SK-MEL-5 (cell line): ENCODE results near the gene CCDC92. TPM values are rescaled to one million over a fixed set of nuclear protein-coding genes. Genes with fewer than 3 reads are reported as not detected.
A peak's percentile ranks its signal among the peaks of the same experiment; 100 is the strongest.

Source experiments
- DNase-seq: peaks from one replicate; pipeline ENCODE4 v3.0.0-alpha.2; 2016; ENCODE audit warnings: low read depth, low spot score
- in situ Hi-C: cut with HindIII; loops from 2 replicates; pipeline ENCODE4 v1.10.0; 2016; ENCODE audit warnings: low sequenced_read_pairs, high pct_unique_total_duplicates, low pct_unique_long_range_greater_than_20kb
- total RNA-seq: library from RNA; depleted of rRNA; stranded (reverse); fragments of >200 nt; shearing (Covaris generic); gene quantifications from 2 replicates; pipeline ENCODE4 v1.2.3, GENCODE V29; 2014

CCDC92 gene
- total RNA-seq, 1 experiment from 2014 or later = 3.8 TPM

DNA sequence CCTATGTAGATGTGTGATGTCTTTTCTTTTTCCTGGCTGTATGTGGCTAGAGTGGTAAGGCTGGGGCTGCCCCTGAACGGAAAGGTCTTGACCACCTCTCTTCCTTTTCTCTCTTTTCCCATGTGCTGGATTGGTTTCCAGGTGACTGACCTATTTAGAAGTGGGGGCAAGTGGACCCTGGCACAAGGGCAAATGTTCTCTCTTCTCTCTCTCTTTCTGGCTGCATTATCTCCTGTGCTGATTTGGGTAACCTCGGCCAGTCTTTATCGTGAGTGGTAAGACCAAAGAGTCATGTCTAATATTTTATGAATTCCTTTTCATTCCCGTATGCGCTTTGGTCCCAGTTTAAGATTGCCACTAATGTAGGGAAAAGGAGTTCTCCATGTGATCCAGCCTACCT lies 16.5 kb upstream of the CCDC92 start:
- in situ Hi-C loops = no loop called here
- DNase-seq = no peak

DNA sequence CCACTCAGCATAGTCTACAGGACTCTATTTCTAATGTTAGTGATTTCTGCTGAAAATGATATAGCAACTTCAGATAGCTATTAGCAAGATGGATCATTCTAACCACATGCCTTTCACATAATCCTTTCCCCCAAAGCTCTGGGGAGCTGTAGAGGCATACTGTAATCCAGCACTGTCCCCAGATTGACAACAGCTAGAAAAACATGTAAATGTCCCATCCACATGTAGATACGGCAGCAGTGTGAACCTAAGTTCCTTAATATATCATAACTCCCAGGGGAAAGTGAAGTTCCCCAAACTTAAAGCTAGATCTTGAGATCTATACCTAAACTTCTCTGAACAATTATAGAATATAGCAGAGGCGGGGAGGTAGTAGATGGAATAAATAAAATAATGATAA lies 14.4 kb upstream of the CCDC92 start:
- DNase-seq = no peak
- in situ Hi-C loops = no loop called here

DNA sequence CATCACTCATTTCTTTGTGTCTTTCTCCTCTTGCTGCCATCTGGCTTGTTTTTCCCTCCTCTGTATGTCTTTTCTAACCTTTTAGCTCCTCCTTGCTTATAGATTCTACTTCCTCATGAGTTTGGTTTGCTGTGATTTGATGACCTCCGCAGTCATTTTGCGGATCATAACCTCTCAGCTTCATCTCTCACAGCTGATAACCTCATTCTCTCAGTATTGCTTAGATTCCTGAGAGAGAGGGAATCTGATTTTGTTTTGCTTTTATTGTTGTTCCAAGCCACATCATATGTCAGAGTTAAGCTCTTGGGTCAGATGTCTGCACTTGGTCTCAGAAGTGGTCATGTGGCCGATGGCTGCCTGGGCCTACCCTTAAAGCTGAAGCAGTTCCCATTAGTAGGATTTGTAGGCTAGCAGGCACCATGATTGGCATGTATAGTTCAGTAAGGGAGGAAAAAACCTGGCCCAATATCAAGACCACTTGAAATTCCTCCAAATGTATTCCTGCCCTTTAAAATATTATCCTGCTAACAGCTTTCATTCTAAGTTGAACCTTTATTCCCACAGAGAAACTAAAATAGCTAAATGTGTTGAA lies 13.8 kb upstream of the CCDC92 start:
- peak; percentile 36 for DNase-seq
- in situ Hi-C loops = no loop called here

DNA sequence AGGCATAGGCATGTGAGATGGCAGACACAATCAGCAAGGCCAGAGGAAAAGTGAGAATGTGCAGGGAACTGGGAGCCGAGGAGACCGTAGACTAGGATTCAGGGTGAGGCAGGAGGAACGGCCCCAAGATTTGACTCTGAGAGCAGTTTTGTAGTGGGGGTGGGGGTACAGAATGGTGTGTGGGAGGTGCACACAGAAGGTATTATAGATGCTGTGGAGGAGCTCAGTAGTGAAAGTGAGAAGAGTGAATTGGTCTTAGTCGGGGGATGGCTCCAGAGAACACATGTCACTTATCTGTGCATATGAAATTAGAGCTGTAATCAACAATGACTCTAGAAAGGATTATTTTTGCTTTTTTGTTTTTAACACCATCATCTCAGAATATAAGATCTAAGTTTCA lies 12.3 kb upstream of the CCDC92 start:
- in situ Hi-C loops = no loop called here
- no peak for DNase-seq

DNA sequence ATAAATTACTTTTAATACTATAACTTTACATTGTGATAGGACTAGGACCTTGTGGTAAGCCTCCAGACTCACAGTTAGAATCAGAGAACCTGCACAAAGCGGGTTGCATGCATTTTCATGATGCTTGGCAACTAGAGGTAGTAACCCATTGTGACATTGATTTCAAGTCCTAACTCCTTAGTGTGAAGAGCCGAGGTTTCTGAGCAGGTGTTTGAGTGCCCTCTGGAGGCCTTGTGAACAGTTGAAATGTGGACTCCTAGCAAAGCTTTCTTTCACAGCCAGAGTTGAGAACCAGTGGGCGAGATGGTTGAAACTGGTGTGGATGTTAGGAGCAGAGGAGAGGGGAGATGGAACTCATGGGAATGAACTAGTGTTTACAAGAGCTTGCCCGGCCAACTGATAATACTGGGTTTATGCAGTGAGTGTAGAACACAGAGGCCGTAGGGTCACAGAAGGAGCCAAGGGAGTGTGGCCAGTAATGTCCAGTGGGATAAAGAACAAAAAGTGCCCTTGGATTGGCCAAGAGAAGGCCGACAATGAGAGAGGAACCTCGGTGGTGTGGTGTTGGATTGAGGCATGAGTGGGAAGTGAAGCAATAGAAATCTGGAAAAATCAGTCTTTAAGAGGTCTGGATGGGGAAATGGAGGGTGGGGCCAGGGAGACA lies 11.3 kb upstream of the CCDC92 start:
- in situ Hi-C loops = no loop called here

DNA sequence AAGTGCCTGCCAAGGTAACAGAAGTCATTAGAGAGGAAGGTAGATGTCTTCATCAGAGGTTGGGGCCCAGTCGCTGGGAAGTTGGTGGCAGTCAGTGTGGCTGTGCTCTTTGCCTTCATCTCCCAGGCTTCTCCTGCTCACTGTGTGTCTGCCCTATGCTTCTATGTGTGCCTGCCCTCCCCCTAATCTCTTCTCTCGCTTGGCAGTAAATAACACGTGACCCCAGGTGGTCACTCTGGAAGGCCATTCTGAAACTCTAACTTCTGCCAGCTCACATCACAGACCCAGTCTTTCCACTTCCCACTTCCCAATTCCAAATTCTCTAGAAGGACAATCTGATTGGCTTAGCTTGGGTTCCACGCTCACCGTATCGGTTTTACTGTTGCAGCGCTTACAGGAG lies 9.6 kb upstream of the CCDC92 start:
- DNase-seq = no peak
- in situ Hi-C loops = no loop called here

More for the DNA sequence above, 11.3 kb upstream of the CCDC92 start:
- DNase-seq = peak; percentile 87

DNA sequence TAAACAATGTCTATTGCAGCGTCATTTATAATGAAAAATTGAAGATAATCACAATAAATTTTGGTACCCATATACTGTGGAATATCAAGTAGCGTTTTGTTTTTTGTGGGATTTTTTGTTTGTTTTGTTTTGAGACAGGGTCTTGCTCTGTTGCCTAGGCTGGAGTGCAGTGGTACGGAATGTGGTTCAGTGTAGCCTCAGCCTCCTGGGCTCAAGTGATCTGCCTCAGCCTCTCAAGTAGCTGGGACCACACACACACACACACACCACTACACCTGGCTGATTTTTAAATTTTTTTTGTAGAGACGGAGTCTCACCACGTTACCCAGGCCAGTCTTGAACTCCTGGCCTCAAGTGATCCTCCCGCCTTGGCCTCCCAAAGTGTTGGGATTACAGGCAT lies 6.9 kb upstream of the CCDC92 start:
- in situ Hi-C loops = no loop called here

DNA sequence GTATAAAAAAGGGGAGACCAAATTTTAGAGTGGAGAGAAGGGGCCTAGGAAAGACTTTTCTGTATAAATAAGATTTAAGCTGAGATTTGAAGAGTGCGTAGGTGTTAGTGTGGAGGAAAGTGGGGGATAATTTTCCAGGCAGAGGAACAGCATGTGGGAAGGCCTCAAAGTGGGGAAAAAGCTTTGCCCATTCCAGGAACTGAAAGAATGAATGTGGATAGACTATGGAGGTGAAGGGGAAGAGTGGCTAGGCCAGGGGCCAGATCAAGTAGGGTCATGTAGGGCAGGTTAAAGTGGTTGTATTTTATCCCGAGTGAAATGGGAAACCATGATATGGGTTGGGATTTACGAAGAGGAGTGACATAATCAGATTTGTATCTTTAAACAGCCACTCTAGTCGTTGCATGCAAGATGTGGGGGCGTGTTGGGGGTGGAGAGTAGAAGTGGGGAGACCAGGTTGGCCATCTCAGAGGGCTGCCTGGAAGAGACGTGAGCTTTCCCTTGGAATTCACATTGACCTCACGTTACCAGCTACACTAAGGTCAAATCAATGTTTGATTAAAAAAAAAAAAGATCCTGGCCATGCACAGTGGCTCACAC lies 3.7 kb upstream of the CCDC92 start:
- in situ Hi-C loops = no loop called here
- DNase-seq = no peak

More for the DNA sequence above, 6.9 kb upstream of the CCDC92 start:
- DNase-seq = no peak

DNA sequence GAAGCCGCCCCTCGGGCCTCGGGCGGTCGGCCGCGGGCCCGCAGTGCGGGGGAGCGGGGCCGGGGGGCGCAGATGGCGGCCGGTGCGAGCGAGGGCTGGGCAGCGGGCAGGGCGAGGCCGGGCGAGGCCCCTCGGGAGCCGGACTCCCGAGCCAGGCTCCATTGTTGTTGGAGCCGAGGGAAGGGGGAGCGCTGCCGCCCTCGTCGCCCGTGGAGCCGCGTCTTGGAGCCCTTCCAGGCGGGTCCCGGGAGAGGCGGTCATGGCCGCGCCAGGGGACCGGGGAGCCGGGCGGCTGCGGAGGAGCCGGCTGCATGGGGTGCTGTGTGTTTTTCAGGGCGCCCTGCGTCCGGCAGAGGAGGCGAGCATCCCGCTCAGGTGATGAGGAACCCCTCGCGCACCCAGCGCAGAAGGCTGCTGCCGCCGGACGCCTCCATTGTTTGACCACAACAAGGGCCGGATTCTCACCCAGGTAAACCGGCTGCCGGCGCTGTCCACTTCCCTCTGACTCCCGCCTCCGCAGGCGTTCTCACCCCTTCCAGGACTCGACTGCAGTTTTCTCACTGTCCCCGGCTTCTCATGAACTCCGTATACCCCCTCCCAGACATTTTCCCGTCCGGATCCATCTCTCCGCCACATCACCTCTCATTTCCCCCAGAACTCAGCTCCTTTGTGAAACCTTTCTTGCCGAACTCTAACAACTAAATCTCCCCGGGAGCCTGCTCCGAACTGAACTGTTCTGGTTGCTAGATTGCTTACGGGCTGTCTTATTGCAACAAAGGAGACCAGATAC lies 1.1 kb upstream of the CCDC92 start:
- DNase-seq = no peak
- in situ Hi-C loops = no loop called here

DNA sequence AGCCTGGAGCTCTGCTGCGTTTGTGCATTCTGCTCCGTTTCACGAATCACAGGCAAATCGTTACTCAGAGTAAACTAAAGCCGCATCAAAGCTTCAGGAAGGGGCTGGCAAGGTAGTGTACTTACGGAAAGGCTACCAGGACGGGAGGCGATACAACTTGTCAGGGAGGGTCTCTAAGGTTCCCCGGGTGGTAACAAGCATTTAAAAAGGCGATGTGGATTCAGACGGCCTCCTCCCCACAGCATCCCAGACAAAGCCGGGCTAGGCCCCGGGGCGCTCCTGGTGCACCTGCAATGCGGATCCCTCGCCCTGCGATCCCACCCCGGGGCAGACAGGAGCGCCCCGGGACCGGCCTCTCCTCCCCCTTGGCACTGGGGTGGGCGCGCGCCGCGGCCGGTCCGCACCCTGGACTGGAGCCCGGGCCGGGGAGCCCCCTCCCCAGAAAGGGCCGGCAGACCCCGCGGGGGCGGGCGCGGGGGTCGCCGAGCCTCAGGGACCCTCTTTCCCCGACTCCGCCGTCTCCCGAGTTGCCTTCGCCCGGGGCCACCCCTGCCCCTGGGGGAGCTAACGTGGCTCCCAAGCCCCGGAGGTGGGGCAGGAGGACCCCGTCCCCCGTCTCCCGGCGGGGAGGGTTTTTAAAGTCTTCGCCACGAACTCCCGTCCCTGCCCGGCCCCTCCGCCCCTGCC lies 718 bp downstream of the CCDC92 start:
- in situ Hi-C loops = no loop called here

DNA sequence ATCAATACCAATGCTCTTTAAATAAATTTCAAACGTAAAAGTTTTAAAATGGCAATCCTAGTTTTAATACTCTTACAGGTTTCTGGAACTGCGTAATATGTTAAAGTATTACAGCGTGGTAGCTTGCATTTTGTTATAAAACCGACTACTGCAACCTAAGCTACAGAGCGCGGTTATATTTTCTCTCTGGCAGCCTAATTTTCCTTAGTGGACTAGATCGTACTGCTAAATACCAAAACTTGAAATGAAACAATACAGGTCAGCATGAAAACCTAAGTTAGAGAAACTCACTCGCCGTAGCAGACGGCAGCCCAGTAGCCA lies 1.2 kb downstream of the CCDC92 start:
- no peak for DNase-seq
- in situ Hi-C loops = no loop called here

More for the DNA sequence above, 718 bp downstream of the CCDC92 start:
- DNase-seq = peak; percentile 20

DNA sequence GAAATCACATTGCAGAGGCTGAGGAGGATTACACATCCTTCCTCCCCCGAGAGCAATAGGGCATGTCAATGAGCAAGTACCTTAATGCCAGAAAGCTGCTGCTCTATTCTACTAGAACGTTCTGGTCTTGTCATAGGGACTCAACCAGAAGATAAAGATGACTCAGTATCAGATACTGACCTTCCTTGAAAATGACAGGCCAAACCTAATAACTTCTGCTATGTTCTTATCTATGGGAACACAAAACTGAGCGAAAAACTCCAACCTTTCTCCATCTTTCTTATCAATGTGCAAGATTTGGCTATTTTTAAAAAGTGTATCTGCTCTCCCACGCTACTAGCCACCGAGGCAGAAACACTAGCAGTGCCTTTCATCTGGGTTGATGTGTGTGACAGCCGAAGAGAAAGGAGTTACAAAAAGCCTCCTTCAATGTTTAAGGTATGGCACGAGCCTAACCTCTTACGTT lies 5.5 kb downstream of the CCDC92 start:
- no peak for DNase-seq
- in situ Hi-C loops = loop anchor here (10.0 kb wide), 1 partner anchor 52 kb away; no protein-coding TSS in a partner anchor

DNA sequence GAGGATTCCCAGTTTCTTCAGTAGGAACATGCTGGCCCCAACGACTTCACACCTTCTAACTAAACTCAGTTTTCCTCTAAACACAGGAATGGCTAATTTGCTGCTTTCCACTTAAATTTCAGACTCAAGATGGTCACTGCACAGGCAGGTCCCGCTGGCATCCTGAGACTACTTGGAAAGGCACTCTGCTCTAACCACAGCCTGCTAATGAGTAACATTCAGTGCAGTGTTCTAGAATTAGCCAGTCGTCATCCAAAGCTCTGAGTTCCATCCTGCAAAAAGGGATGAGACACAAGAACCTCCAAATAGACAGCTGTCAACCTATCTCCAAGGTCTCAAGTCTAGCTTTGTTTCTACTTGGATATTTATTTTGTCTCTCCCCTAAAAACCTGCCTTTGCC lies 6.0 kb downstream of the CCDC92 start:
- in situ Hi-C loops = loop anchor here (10.0 kb wide), 1 partner anchor 52 kb away; no protein-coding TSS in a partner anchor
- no peak for DNase-seq

DNA sequence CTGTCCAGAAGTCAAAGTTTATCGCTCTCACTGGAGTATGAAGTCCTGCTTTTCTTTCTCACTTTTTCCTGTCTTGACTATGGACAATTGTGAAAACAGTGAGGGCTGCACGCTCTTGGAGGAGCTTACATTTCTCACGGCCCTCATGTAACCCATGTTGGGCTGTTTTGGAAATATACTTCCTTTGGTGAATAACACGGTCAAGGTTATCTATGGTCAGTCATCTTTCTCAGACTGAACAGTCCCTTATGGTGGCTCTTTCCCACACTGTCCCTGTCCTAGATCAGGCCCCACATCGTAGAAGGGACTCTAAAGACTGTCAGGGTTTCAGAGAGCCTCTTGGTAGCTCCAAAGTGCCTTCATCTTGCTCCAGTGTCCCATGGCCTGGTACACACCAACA lies 7.2 kb downstream of the CCDC92 start:
- DNase-seq = no peak
- in situ Hi-C loops = loop anchor here (10.0 kb wide), 1 partner anchor 51 kb away; no protein-coding TSS in a partner anchor

DNA sequence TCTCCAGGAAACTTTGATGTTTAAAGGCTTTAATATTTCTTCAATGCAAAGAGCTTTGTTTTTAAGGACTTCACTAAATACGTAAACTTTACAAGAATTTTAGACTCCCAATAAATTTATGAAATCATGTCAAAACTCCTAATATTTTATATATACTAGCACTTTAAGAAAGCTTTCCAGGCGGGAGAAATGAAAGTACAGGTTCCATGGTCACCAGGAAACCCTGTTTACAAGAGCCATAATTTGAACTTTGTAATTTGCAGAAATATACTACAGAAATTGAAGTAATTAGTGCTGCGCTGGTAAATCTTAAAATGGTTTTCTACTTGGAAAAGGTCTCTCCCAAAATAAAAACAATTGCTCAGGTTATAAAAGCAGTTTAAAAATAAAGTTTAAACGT lies 8.8 kb downstream of the CCDC92 start:
- DNase-seq = no peak

DNA sequence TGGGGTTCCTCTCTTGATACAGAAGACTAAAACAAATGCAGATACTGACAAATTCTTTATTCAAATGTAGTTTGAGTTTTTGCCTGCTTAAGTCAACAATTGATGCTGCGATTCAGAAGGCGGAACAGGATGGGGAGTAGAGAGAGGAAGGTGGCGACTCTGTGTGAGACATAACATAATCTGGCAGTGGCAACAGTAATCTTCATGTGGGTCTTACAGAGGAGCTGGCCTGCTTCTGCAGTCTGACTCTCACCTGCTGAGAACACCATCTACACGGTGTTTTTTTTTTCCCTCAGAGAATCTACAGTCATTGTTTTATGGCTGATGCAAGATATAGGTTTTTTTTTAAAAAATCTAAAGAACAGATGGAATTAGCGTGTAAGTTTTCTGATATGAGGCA lies 10.1 kb downstream of the CCDC92 start:
- no peak for DNase-seq
- in situ Hi-C loops = loop anchor here (10.0 kb wide), 1 partner anchor 48 kb away; no protein-coding TSS in a partner anchor

More for the DNA sequence above, 8.8 kb downstream of the CCDC92 start:
- in situ Hi-C loops = loop anchor here (10.0 kb wide), 1 partner anchor 49 kb away; no protein-coding TSS in a partner anchor

DNA sequence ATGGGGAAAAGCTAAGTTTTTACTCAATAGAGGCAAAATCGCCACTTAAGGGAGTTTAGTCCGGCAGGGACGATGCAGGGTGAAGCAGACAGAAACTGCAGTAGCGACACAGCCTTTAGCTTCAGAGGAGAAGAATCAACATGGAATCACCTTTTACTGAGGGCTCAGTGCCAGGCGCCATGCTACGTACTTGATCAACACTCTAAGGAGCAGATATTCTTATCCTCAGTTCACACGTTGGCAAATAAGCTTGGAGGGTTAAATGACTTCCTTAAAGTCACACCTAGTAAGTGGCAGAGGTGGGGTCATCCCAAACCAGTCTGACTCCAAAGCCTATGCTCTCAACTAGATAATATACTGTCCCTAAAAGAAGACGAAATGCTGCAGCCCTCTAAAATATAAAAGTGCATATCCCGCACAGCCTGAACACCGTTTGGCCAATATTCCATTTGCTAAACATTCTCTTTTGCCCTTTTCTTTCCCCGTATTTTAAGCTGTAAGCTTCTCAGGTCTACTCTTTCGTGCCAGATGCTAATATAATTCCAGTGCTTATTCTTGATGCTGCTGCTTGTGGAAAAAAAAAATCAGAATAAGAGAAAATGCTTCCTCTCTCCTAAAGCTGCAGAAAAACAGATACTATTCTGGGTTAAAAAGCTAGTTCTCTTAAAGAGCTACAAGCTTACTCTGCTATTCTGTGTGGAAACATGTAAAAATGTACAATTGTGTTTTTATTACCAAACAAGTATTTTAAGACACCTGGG lies 10.9 kb downstream of the CCDC92 start:
- no peak for DNase-seq
- in situ Hi-C loops = loop anchor here (10.0 kb wide), 1 partner anchor 47 kb away; no protein-coding TSS in a partner anchor
